ENCODE measurements around the gene ARHGEF11.
A peak's percentile ranks its signal among the peaks of the same experiment; 100 is the strongest.

The ARHGEF11 gene

GRCh38 chr1:157050836-157051235 is 5.3 kb upstream of the ARHGEF11 start:
- DNase-seq, result no peak

- DNase-seq, result no peak
Measured at GRCh38 chr1:157047062-157047410, 1.5 kb upstream of the ARHGEF11 start.

GRCh38 chr1:157044326-157044725 is 1.2 kb downstream of the ARHGEF11 start:
- DNase-seq, result peak; percentile 31

GRCh38 chr1:157043685-157044084 is 1.9 kb downstream of the ARHGEF11 start:
- peak; percentile 61 for DNase-seq

- DNase-seq, result peak; percentile 24
Measured at GRCh38 chr1:157042846-157043245, 2.7 kb downstream of the ARHGEF11 start.

GRCh38 chr1:157040802-157041201 is 4.7 kb downstream of the ARHGEF11 start:
- no peak for DNase-seq

GRCh38 chr1:157035121-157035520 is 10.4 kb downstream of the ARHGEF11 start:
- no peak for DNase-seq

GRCh38 chr1:157034137-157034800 is 11.3 kb downstream of the ARHGEF11 start:
- DNase-seq, result no peak

- no peak for DNase-seq
Measured at GRCh38 chr1:157033357-157033876, 12.1 kb downstream of the ARHGEF11 start.

GRCh38 chr1:157032303-157032702 is 13.2 kb downstream of the ARHGEF11 start:
- no peak for DNase-seq

GRCh38 chr1:157030728-157031127 is 14.8 kb downstream of the ARHGEF11 start:
- peak; percentile 65 for DNase-seq

- no peak for DNase-seq
Measured at GRCh38 chr1:157028674-157029073, 16.9 kb downstream of the ARHGEF11 start.

- no peak for DNase-seq
Measured at GRCh38 chr1:157025856-157026255, 19.7 kb downstream of the ARHGEF11 start.

GRCh38 chr1:157025385-157025784 is 20.2 kb downstream of the ARHGEF11 start:
- peak; percentile 91 for DNase-seq

GRCh38 chr1:157021688-157022087 is 23.9 kb downstream of the ARHGEF11 start:
- no peak for DNase-seq

- DNase-seq, result no peak
Measured at GRCh38 chr1:157019457-157019856, 26.1 kb downstream of the ARHGEF11 start.

GRCh38 chr1:157011845-157012244 is 33.7 kb downstream of the ARHGEF11 start:
- no peak for DNase-seq

- DNase-seq, result no peak
Measured at GRCh38 chr1:157008502-157008901, 37.0 kb downstream of the ARHGEF11 start.

GRCh38 chr1:157007306-157007705 is 38.2 kb downstream of the ARHGEF11 start:
- DNase-seq, result no peak

GRCh38 chr1:157006676-157007075 is 38.9 kb downstream of the ARHGEF11 start:
- DNase-seq, result no peak

GRCh38 chr1:157005965-157006364 is 39.6 kb downstream of the ARHGEF11 start:
- DNase-seq, result no peak

- no peak for DNase-seq
Measured at GRCh38 chr1:157004806-157005205, 40.7 kb downstream of the ARHGEF11 start.

GRCh38 chr1:157004327-157004726 is 41.2 kb downstream of the ARHGEF11 start:
- no peak for DNase-seq

GRCh38 chr1:157001304-157001703 is 44.2 kb downstream of the ARHGEF11 start:
- no peak for DNase-seq

- DNase-seq, result no peak
Measured at GRCh38 chr1:157000686-157001085, 44.9 kb downstream of the ARHGEF11 start.
